Mesenchymal stem cell (in vitro differentiated cells and primary cell): ENCODE measurements around the gene ABHD16B.

Source experiments
- DNase-seq: peaks from one replicate; pipeline ENCODE4 v3.0.0-alpha.2; 2013
- H2AFZ ChIP-seq: one replicate; pipeline ENCODE4 v1.6.1; 2013; ENCODE audit warnings: low read depth, mild to moderate bottlenecking, control low read depth, inconsistent platforms, low read length, moderate library complexity
- H2AK5ac ChIP-seq: 2 replicates; pipeline ENCODE4 v1.6.1; 2013; ENCODE audit warnings: low read length, moderate library complexity, mild to moderate bottlenecking, inconsistent platforms; ENCODE audit not compliant: severe bottlenecking
- H2BK120ac ChIP-seq: one replicate; pipeline ENCODE4 v1.6.1; 2013; ENCODE audit warnings: low read depth, mild to moderate bottlenecking, inconsistent platforms, low read length, moderate library complexity
- H2BK12ac ChIP-seq, 2 experiments: one replicate each; pipeline ENCODE4 v1.6.1; 2013; ENCODE audit warnings: inconsistent platforms in 2 of 2, low read length in 2 of 2, mild to moderate bottlenecking in 2 of 2, moderate library complexity in 2 of 2, control low read depth in 1 of 2
- H2BK15ac ChIP-seq: one replicate; pipeline ENCODE4 v1.6.1; 2013; ENCODE audit warnings: mild to moderate bottlenecking, low read depth, inconsistent platforms; ENCODE audit not compliant: poor library complexity, severe bottlenecking
- H2BK5ac ChIP-seq: 2 replicates; pipeline ENCODE4 v1.6.1; 2013; ENCODE audit warnings: low read depth, mild to moderate bottlenecking, low read length, control low read depth, inconsistent platforms; ENCODE audit not compliant: poor library complexity, severe bottlenecking
- H3K14ac ChIP-seq, 2 experiments: one replicate each; pipeline ENCODE4 v1.6.1; 2013; ENCODE audit warnings: inconsistent platforms in 2 of 2, low read length in 2 of 2, control low read depth in 1 of 2, mild to moderate bottlenecking in 1 of 2, moderate library complexity in 1 of 2
- H3K18ac ChIP-seq, 2 experiments: one replicate each; pipeline ENCODE4 v1.6.1; 2013; ENCODE audit warnings: inconsistent platforms in 2 of 2, low read length in 2 of 2, control low read depth in 1 of 2, low read depth in 1 of 2, mild to moderate bottlenecking in 1 of 2
- H3K23ac ChIP-seq, 2 experiments: one replicate each; pipeline ENCODE4 v1.6.1; 2013; ENCODE audit warnings: inconsistent platforms in 2 of 2, low read length in 2 of 2, mild to moderate bottlenecking in 2 of 2, moderate library complexity in 2 of 2, control low read depth in 1 of 2
- H3K27ac ChIP-seq: 2 replicates; pipeline ENCODE4 v1.5.1; 2013; ENCODE audit warnings: mild to moderate bottlenecking, moderate library complexity, low read length, control low read depth, inconsistent platforms; ENCODE audit not compliant: poor library complexity, severe bottlenecking
- H3K27me3 ChIP-seq, 2 experiments: 2 replicates each; pipeline versions ENCODE4 v1.6.1 to v1.7.0; 2013; ENCODE audit warnings: low read length in 2 of 2, mild to moderate bottlenecking in 2 of 2, moderate library complexity in 2 of 2, control low read depth in 1 of 2, inconsistent platforms in 1 of 2; ENCODE audit not compliant: control insufficient read depth in 1 of 2, insufficient read depth in 1 of 2
- H3K36me3 ChIP-seq, 2 experiments: 2 replicates each; pipeline versions ENCODE4 v1.6.1 to v1.7.0; 2013; ENCODE audit warnings: low read length in 2 of 2, control low read depth in 1 of 2, inconsistent platforms in 1 of 2, low read depth in 1 of 2, mild to moderate bottlenecking in 1 of 2; ENCODE audit not compliant: insufficient read depth in 2 of 2, control insufficient read depth in 1 of 2
- H3K4ac ChIP-seq, 2 experiments: one replicate each; pipeline ENCODE4 v1.6.1; 2013; ENCODE audit warnings: inconsistent platforms in 2 of 2, low read length in 2 of 2, mild to moderate bottlenecking in 2 of 2, moderate library complexity in 2 of 2, control low read depth in 1 of 2, low read depth in 1 of 2
- H3K4me1 ChIP-seq: 2 replicates; pipeline ENCODE4 v1.6.1; 2013; ENCODE audit warnings: low read depth, low read length, control low read depth; ENCODE audit not compliant: control insufficient read depth, insufficient read depth
- H3K4me2 ChIP-seq: 2 replicates; pipeline ENCODE4 v1.6.1; 2013; ENCODE audit warnings: low read length, mild to moderate bottlenecking, inconsistent platforms; ENCODE audit not compliant: poor library complexity, severe bottlenecking
- H3K4me3 ChIP-seq, 2 experiments: 2 replicates each; pipeline versions ENCODE4 v1.5.1 to v1.7.0; 2013; ENCODE audit warnings: low read length in 2 of 2, mild to moderate bottlenecking in 2 of 2, control low read depth in 1 of 2, low read depth in 1 of 2; ENCODE audit not compliant: insufficient read depth in 1 of 2
- H3K79me1 ChIP-seq: replicated peaks from 2 replicates; pipeline ENCODE4 v1.6.1; 2013; ENCODE audit warnings: mild to moderate bottlenecking, control low read depth, low read length, inconsistent platforms; ENCODE audit not compliant: poor library complexity, severe bottlenecking
- H3K9ac ChIP-seq: 2 replicates; pipeline ENCODE4 v1.7.0; 2013; ENCODE audit warnings: mild to moderate bottlenecking, low read length, moderate library complexity
- H3K9me3 ChIP-seq: 2 replicates; pipeline ENCODE4 v1.7.0; 2013; ENCODE audit warnings: mild to moderate bottlenecking, low read length; ENCODE audit not compliant: control insufficient read depth
- H4K8ac ChIP-seq: one replicate; pipeline ENCODE4 v1.6.1; 2013; ENCODE audit warnings: inconsistent platforms, mild to moderate bottlenecking, low read length, moderate library complexity
- H4K91ac ChIP-seq: one replicate; pipeline ENCODE4 v1.6.1; 2013; ENCODE audit warnings: mild to moderate bottlenecking, low read length, inconsistent platforms
- WGBS: methylation state at CpG from one replicate; pipeline ENCODE4 v1.1.7; 2013; ENCODE audit warnings: mixed read lengths; 5-methylcytosine and 5-hydroxymethylcytosine counted together

The ABHD16B gene

GRCh38 chr20:63831646-63831992 lies 29.7 kb upstream of the ABHD16B start:
- no peak overlapping the region for H3K14ac ChIP-seq
- no peak overlapping the region for H2AK5ac ChIP-seq
- H3K18ac ChIP-seq: peak overlapping the region; percentile 31 to 87
- no peaks in the 10 kb centered on the region for H3K9me3 ChIP-seq
- H3K4me1 ChIP-seq: peaks cover 46% of the 10 kb centered on the region
- peak overlapping the region in 1 of 2 experiments; percentile 69 for H3K4me3 ChIP-seq
- H3K4me2 ChIP-seq: peak overlapping the region; percentile 71
- peak overlapping the region; percentile 96 for H2BK15ac ChIP-seq
- DNase-seq: no peak
- H3K27me3 ChIP-seq: peaks cover 0 to 62% of the 10 kb centered on the region in 2 experiments
- H4K91ac ChIP-seq: peak overlapping the region; percentile 82
- no peak overlapping the region for H2AFZ ChIP-seq
- H3K4ac ChIP-seq: peak overlapping the region; percentile 32 to 82
- H3K79me1 ChIP-seq: peaks cover 13% of the 10 kb centered on the region
- no peaks in the 10 kb centered on the region for H3K36me3 ChIP-seq
- H2BK12ac ChIP-seq: peak overlapping the region in 1 of 2 experiments; percentile 81
- H2BK120ac ChIP-seq: peak overlapping the region; percentile 84
- WGBS: under 1% methylated on average over 41 of the region's 55 CpGs
- no peak overlapping the region for H3K23ac ChIP-seq
- no peak overlapping the region for H3K27ac ChIP-seq
- no peak overlapping the region for H2BK5ac ChIP-seq
- no peak overlapping the region for H3K9ac ChIP-seq
- H4K8ac ChIP-seq: peak overlapping the region; percentile 84

- Histone ChIP-seq H3K9me3 (no peaks in the 10 kb centered on the region), H3K27me3 (peaks cover 0 to 62% of the 10 kb centered on the region in 2 experiments), H3K18ac (peak overlapping the region; percentile 31 to 87), H3K4ac (peak overlapping the region; percentile 32 to 82), H3K4me3 (peak overlapping the region in 1 of 2 experiments; percentile 69), H3K79me1 (peaks cover 8% of the 10 kb centered on the region), H3K36me3 (no peaks in the 10 kb centered on the region), H3K23ac (peak overlapping the region in 1 of 2 experiments; percentile 64), H3K14ac (no peak overlapping the region), H3K4me1 (peaks cover 45% of the 10 kb centered on the region), H2BK12ac (peak overlapping the region in 1 of 2 experiments; percentile 90), H4K8ac (peak overlapping the region; percentile 96), H2AFZ (no peak overlapping the region), H3K9ac (no peak overlapping the region), H2BK120ac (peak overlapping the region; percentile 84), H2BK5ac (no peak overlapping the region), H3K4me2 (peak overlapping the region; percentile 71), H3K27ac (no peak overlapping the region), H2AK5ac (no peak overlapping the region), H4K91ac (peak overlapping the region; percentile 82), H2BK15ac (peak overlapping the region; percentile 96)
- 9% methylated on average over 63 of the region's 76 CpGs for WGBS
- peak; percentile 54 for DNase-seq
Observed at GRCh38 chr20:63831993-63832686, 29.2 kb upstream of the ABHD16B start.

GRCh38 chr20:63833776-63834490 lies 27.4 kb upstream of the ABHD16B start:
- Histone ChIP-seq H3K4me1 (peaks cover 42% of the 10 kb centered on the region), H3K79me1 (peaks cover 2% of the 10 kb centered on the region), H3K36me3 (no peaks in the 10 kb centered on the region), H3K23ac (no peak overlapping the region), H3K14ac (peak overlapping the region in 1 of 2 experiments; percentile 98), H4K8ac (peak overlapping the region; percentile 92), H2BK12ac (peak overlapping the region; percentile 85 to 100), H2AK5ac (peak overlapping the region; percentile 91), H3K4me3 (no peak overlapping the region), H3K18ac (peak overlapping the region; percentile 67 to 99), H2AFZ (no peak overlapping the region), H3K9ac (no peak overlapping the region), H3K9me3 (no peaks in the 10 kb centered on the region), H2BK5ac (peak overlapping the region; percentile 58), H2BK15ac (peak overlapping the region; percentile 75), H2BK120ac (peak overlapping the region; percentile 75), H3K27ac (no peak overlapping the region), H3K4ac (peak overlapping the region; percentile 90 to 99), H3K27me3 (peaks cover 0 to 52% of the 10 kb centered on the region in 2 experiments), H4K91ac (peak overlapping the region; percentile 97), H3K4me2 (no peak overlapping the region)
- peak; percentile 83 for DNase-seq
- WGBS: 57% methylated on average over 20 of the region's 20 CpGs

- H3K4ac ChIP-seq: peak overlapping the region; percentile 90 to 99
- H4K91ac ChIP-seq: peak overlapping the region; percentile 97
- 96% methylated on average over 7 of the region's 9 CpGs for WGBS
- H2AFZ ChIP-seq: no peak overlapping the region
- H3K14ac ChIP-seq: peak overlapping the region in 1 of 2 experiments; percentile 98
- H3K36me3 ChIP-seq: no peaks in the 10 kb centered on the region
- H3K79me1 ChIP-seq: no peaks in the 10 kb centered on the region
- H2AK5ac ChIP-seq: peak overlapping the region; percentile 91
- H3K27ac ChIP-seq: no peak overlapping the region
- H3K27me3 ChIP-seq: peaks cover 0 to 47% of the 10 kb centered on the region in 2 experiments
- H3K4me3 ChIP-seq: no peak overlapping the region
- H2BK120ac ChIP-seq: peak overlapping the region; percentile 75
- H2BK5ac ChIP-seq: no peak overlapping the region
- DNase-seq: no peak
- H3K4me2 ChIP-seq: peak overlapping the region; percentile 44
- H2BK12ac ChIP-seq: peak overlapping the region; percentile 85 to 100
- peak overlapping the region in 1 of 2 experiments; percentile 77 for H3K23ac ChIP-seq
- no peaks in the 10 kb centered on the region for H3K9me3 ChIP-seq
- peak overlapping the region; percentile 25 to 99 for H3K18ac ChIP-seq
- no peak overlapping the region for H3K9ac ChIP-seq
- H4K8ac ChIP-seq: peak overlapping the region; percentile 92
- H2BK15ac ChIP-seq: peak overlapping the region; percentile 75
- H3K4me1 ChIP-seq: peaks cover 39% of the 10 kb centered on the region
Observed at GRCh38 chr20:63834491-63834880, 26.8 kb upstream of the ABHD16B start.
